Activated naive CD4-positive, alpha-beta T cell treated with anti-CD3 and anti-CD28 coated beads, Interleukin-2, amount 10 ng/mL, durations not matched to agents 7 days and 5 days (primary cell): ENCODE data around the gene LMF1.

ENCODE experiments used
- CTCF ChIA-PET: fragments of 350-600 bp; sonication (Branson Sonifier 250); formaldehyde crosslinking; loops from one replicate; lab custom pipeline; 2021; ENCODE audit warnings: antibody characterized with exemption; lab: Charles Lee
- DNase-seq: peaks from one replicate; pipeline ENCODE4 v3.0.0-alpha.2; 2020
- H3K27ac Mint-ChIP-seq: one replicate; pipeline ENCODE4 v1.8.0; 2021; ENCODE audit warnings: mild to moderate bottlenecking, moderate library complexity, mixed read lengths
- H3K27me3 Mint-ChIP-seq: one replicate; pipeline ENCODE4 v1.8.0; 2021; ENCODE audit warnings: mild to moderate bottlenecking, mixed read lengths
- H3K36me3 Mint-ChIP-seq: one replicate; pipeline ENCODE4 v1.8.0; 2021; ENCODE audit warnings: mixed read lengths
- H3K4me1 Mint-ChIP-seq: one replicate; pipeline ENCODE4 v1.8.0; 2021; ENCODE audit warnings: mixed read lengths
- H3K4me3 Mint-ChIP-seq: one replicate; pipeline ENCODE4 v1.8.0; 2021; ENCODE audit warnings: mild to moderate bottlenecking, moderate library complexity, mixed read lengths
- H3K9me3 Mint-ChIP-seq: one replicate; pipeline ENCODE4 v1.8.0; 2021; ENCODE audit warnings: mixed read lengths

The LMF1 gene

GRCh38 chr16:911604-912321, 59.0 kb downstream of the LMF1 start:
- H3K4me1 Mint-ChIP-seq: no peaks in the 10 kb centered on the region

GRCh38 chr16:911101-911500, 59.7 kb downstream of the LMF1 start:
- CTCF ChIA-PET: no interaction called here
- Mint-ChIP-seq H3K36me3 (peaks cover 5% of the 10 kb centered on the region), H3K27ac (no peak overlapping the region), H3K9me3 (no peaks in the 10 kb centered on the region), H3K4me1 (no peaks in the 10 kb centered on the region), H3K4me3 (no peak overlapping the region), H3K27me3 (no peaks in the 10 kb centered on the region)
- DNase-seq: no peak

More at GRCh38 chr16:911604-912321, 59.0 kb downstream of the LMF1 start:
- H3K27me3 Mint-ChIP-seq: no peaks in the 10 kb centered on the region
- H3K9me3 Mint-ChIP-seq: no peaks in the 10 kb centered on the region
- peaks cover 3% of the 10 kb centered on the region for H3K36me3 Mint-ChIP-seq
- DNase-seq: no peak
- no peak overlapping the region for H3K27ac Mint-ChIP-seq
- CTCF ChIA-PET: no interaction called here
- H3K4me3 Mint-ChIP-seq: no peak overlapping the region

DNA sequence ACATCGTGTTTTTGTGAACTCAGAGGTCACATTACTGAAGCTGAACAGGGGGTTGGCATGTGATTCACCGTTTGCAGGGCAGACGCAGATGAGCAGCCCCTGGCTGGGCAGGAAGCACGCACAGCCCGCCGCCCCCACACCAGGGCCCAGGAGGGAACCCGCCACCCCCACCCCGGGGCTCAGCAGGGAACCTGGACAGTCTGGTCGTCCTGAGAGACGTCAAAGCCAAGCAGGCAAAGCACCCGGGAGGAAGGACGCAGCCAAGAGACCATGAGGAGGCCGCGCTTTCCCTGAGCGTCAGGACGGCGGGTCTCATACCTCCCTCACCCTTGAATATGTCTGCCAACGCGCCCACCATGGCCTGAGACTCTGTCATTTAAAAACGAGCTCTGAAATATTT, 60.6 kb downstream of the LMF1 start:
- DNase-seq: no peak
- H3K9me3 Mint-ChIP-seq: peaks cover 6% of the 10 kb centered on the region
- no peaks in the 10 kb centered on the region for H3K4me1 Mint-ChIP-seq
- H3K27me3 Mint-ChIP-seq: no peaks in the 10 kb centered on the region
- peaks cover 13% of the 10 kb centered on the region for H3K36me3 Mint-ChIP-seq
- no peak overlapping the region for H3K4me3 Mint-ChIP-seq
- H3K27ac Mint-ChIP-seq: no peak overlapping the region
- CTCF ChIA-PET: no interaction called here

DNA sequence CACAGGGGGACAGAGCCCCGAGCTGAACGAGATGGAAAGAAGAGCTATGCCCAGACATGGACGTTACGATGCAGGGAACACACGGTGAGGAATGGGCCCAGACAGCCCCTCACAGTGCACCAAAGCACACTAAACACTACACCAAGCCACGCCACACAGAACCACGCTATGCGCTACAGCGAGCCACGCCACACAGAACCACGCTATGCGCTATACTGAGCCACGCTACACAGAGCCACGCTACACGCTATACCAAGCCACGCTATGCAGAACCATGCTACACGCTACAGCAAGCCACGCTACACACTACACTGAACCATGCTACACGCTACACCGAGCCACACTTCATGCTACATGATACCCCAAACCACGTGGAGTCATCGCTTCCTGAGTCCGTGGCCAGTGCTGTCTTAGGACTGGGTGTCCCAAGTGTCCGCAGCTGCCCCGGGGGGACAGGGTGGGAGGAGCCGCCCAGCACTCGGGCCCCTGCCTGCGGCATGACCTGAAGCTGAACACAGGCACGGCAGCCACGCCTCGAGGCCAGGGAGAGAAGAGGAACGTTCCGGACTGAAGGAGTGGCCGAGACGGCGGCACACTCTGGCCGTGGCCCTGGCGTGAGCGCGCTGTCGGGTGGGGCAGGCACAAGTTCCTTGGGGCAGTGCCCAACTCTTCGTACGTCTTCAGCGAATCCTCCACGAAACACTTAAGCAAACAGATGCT, 61.3 kb downstream of the LMF1 start:
- Mint-ChIP-seq H3K4me3 (no peak overlapping the region), H3K27me3 (no peaks in the 10 kb centered on the region), H3K9me3 (peaks cover 9% of the 10 kb centered on the region), H3K27ac (no peak overlapping the region), H3K36me3 (peaks cover 14% of the 10 kb centered on the region), H3K4me1 (no peaks in the 10 kb centered on the region)
- CTCF ChIA-PET: no interaction called here
- no peak for DNase-seq

DNA sequence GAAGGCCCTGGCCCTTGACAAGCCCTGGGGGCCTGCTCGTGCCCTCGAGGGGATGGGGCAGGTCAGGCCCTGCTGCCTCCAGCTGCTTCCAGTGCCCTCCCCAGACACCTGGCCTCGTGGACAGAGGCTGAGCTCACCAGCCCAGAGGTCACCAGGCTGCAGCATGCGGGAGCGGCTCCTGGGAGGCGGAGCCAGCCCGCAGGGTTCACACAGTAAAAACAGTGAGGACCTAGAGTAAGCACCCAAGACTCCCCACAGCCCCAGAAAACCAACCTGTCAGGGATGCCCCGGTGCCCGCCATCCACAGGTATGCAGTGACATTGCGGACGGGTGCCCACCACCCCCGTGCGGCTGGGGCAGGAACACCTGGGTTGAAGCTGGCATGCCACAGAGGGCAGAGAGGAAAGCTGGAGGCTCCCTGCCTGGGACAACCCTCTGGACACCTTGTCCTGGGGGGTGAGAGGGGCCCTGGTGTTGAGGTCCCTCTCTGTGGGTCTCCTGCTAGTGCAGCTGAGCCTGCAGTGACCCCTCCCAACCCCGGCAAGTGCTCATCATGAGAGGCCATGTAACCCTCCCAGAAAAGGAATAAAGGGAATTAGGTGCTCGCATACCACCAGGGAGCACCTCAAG, 62.1 kb downstream of the LMF1 start:
- Mint-ChIP-seq H3K27ac (no peak overlapping the region), H3K9me3 (peaks cover 9% of the 10 kb centered on the region), H3K27me3 (no peaks in the 10 kb centered on the region), H3K4me3 (no peak overlapping the region), H3K4me1 (no peaks in the 10 kb centered on the region), H3K36me3 (peaks cover 14% of the 10 kb centered on the region)
- DNase-seq: no peak
- CTCF ChIA-PET: no interaction called here

DNA sequence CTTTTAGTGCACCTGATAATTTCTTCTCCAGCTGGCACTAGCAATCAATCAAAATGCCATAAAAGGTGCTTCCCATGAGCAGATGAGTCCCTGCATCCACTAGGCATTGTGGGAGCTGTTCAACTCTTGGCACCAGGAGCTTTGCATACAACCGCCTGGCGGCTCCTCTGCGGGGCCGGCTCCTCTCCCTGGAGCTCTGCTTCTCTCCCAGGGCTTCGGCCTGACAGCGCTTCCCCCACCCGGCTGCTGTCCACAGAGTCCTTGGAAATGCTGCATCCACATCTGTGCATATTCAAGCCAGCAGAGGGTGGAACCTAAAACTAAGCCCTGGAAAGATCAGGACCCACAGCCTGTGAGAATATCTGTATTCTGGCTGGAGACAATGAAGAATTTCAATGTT, 62.9 kb downstream of the LMF1 start:
- no peaks in the 10 kb centered on the region for H3K4me1 Mint-ChIP-seq
- H3K27ac Mint-ChIP-seq: no peak overlapping the region
- H3K27me3 Mint-ChIP-seq: no peaks in the 10 kb centered on the region
- CTCF ChIA-PET: no interaction called here
- peaks cover 14% of the 10 kb centered on the region for H3K36me3 Mint-ChIP-seq
- H3K4me3 Mint-ChIP-seq: no peak overlapping the region
- H3K9me3 Mint-ChIP-seq: peaks cover 9% of the 10 kb centered on the region
- DNase-seq: no peak

- H3K36me3 Mint-ChIP-seq: peaks cover 14% of the 10 kb centered on the region
- no peak overlapping the region for H3K4me3 Mint-ChIP-seq
- peaks cover 9% of the 10 kb centered on the region for H3K9me3 Mint-ChIP-seq
- no peak for DNase-seq
- CTCF ChIA-PET: no interaction called here
- H3K4me1 Mint-ChIP-seq: no peaks in the 10 kb centered on the region
- no peak overlapping the region for H3K27ac Mint-ChIP-seq
- H3K27me3 Mint-ChIP-seq: no peaks in the 10 kb centered on the region
Observed at GRCh38 chr16:907361-907760, 63.4 kb downstream of the LMF1 start.

DNA sequence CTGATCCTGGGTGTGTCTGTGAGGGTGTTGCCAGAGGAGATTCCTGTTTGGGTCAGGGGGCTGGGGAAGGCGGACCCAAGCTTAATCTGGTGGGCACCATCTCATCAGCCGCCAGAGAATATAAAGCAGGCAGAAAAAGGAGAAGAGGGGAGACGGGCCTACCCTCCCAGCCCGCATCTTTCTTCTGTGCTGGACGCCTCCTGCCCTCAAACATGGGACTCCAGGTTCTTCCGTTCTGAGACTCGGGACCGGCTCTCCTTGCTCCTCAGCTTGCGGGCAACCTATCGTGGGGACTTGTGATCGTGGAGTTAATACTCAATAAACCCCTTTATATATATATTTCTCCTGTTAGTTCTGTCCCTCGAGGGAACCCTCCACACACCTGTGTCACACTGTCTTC, 64.5 kb downstream of the LMF1 start:
- no peak for DNase-seq
- H3K9me3 Mint-ChIP-seq: peaks cover 9% of the 10 kb centered on the region
- no peak overlapping the region for H3K27ac Mint-ChIP-seq
- H3K36me3 Mint-ChIP-seq: peaks cover 14% of the 10 kb centered on the region
- no peaks in the 10 kb centered on the region for H3K27me3 Mint-ChIP-seq
- no peak overlapping the region for H3K4me3 Mint-ChIP-seq
- no peaks in the 10 kb centered on the region for H3K4me1 Mint-ChIP-seq
- CTCF ChIA-PET: no interaction called here

DNA sequence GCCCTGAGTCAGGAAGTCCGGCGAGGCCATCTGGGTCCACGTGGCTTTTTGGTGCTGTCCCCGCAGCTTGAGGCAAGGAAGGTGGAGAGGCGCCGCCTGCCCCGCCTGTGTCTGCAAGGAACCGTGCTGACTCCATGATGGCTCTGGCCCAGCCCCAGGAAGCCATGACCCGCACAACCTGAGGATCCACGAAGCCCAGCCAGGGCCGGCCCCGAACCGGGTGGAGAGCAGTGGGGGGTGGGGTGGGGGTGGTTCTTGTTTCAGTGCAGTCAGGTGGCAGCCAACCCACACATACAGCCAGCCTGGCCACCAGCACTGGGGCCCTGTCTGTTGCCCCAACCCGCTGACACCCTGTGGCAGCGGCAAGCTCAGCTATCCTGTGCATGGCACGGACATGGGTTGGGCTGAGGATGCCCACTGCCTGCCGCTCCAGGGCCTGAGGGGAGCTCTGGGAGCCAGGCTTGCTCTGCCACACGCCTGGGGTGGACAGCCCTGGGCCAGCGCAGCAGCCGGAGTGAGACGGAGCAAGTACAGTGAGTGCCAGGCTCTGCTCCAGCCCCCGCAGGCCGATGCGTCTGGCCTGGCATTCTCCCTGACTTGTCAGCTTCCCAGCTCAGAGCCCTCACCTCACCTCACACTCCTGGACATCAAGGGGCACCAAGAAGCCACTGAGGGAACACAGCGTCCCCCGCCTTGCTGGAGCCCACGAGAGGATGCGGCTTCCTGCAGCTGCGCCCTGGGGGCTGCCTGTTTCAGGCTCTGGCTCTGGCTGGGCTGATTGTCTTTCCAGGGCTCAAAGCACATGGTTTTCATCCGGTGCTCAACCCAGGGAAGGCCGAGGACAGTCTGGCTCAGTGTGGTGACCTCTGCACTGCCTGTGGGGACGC, 68.8 kb downstream of the LMF1 start:
- Mint-ChIP-seq H3K4me1 (no peaks in the 10 kb centered on the region), H3K9me3 (peaks cover 9% of the 10 kb centered on the region), H3K4me3 (no peak overlapping the region), H3K27ac (no peak overlapping the region), H3K36me3 (peaks cover 10% of the 10 kb centered on the region), H3K27me3 (no peaks in the 10 kb centered on the region)
- CTCF ChIA-PET: no interaction called here
- DNase-seq: no peak

- Mint-ChIP-seq H3K4me1 (no peaks in the 10 kb centered on the region), H3K27me3 (no peaks in the 10 kb centered on the region), H3K4me3 (no peak overlapping the region), H3K36me3 (peaks cover 9% of the 10 kb centered on the region), H3K9me3 (peaks cover 9% of the 10 kb centered on the region), H3K27ac (no peak overlapping the region)
- no peak for DNase-seq
- CTCF ChIA-PET: no interaction called here
Observed at GRCh38 chr16:901149-901548, 69.6 kb downstream of the LMF1 start.

GRCh38 chr16:900211-900610, 70.6 kb downstream of the LMF1 start:
- peaks cover 3% of the 10 kb centered on the region for H3K9me3 Mint-ChIP-seq
- H3K27ac Mint-ChIP-seq: no peak overlapping the region
- CTCF ChIA-PET: no interaction called here
- no peak for DNase-seq
- no peaks in the 10 kb centered on the region for H3K27me3 Mint-ChIP-seq
- peaks cover 1% of the 10 kb centered on the region for H3K36me3 Mint-ChIP-seq
- H3K4me3 Mint-ChIP-seq: no peak overlapping the region
- no peaks in the 10 kb centered on the region for H3K4me1 Mint-ChIP-seq

- no peak overlapping the region for H3K27ac Mint-ChIP-seq
- no peak for DNase-seq
- no peaks in the 10 kb centered on the region for H3K36me3 Mint-ChIP-seq
- H3K9me3 Mint-ChIP-seq: no peaks in the 10 kb centered on the region
- H3K27me3 Mint-ChIP-seq: no peaks in the 10 kb centered on the region
- H3K4me1 Mint-ChIP-seq: no peaks in the 10 kb centered on the region
- CTCF ChIA-PET: no interaction called here
- no peak overlapping the region for H3K4me3 Mint-ChIP-seq
Observed at GRCh38 chr16:899683-900060, 71.1 kb downstream of the LMF1 start.

GRCh38 chr16:898761-899682, 71.8 kb downstream of the LMF1 start:
- DNase-seq: no peak
- no peaks in the 10 kb centered on the region for H3K9me3 Mint-ChIP-seq
- no peak overlapping the region for H3K4me3 Mint-ChIP-seq
- no peaks in the 10 kb centered on the region for H3K36me3 Mint-ChIP-seq
- no peaks in the 10 kb centered on the region for H3K27me3 Mint-ChIP-seq
- H3K4me1 Mint-ChIP-seq: no peaks in the 10 kb centered on the region
- H3K27ac Mint-ChIP-seq: no peak overlapping the region
- CTCF ChIA-PET: no interaction called here
